HCT116 (cell line): Measurements from ENCODE around the gene GPHN. TPM values are rescaled to one million over a fixed set of nuclear protein-coding genes. Genes with fewer than 3 reads are reported as not detected.

Experiments
- ATAC-seq: fragments of 200-7000 bp; cut with Tn5 transposase; 2 replicates; pipeline ENCODE4 v1.9.1; 2020; ENCODE audit warnings: mild to moderate bottlenecking, moderate library complexity
- BruUV-seq: library from RNA; stranded (reverse); fragments of 400-500 nt; replicated peaks from 2 replicates; lab custom pipeline; 2021; lab: Mats Ljungman, UMichigan
- CTCF ChIA-PET: fragments of 300-600 bp; sonication (Branson Sonifier 250); formaldehyde crosslinking; loops from one replicate; lab custom pipeline; 2021; ENCODE audit warnings: antibody characterized with exemption; lab: Charles Lee
- POLR2A ChIA-PET: fragments of 300-600, 350-600 bp; sonication (Branson Sonifier 250); formaldehyde crosslinking; loops from one replicate; lab custom pipeline; 2021; ENCODE audit warnings: antibody characterized with exemption; lab: Charles Lee
- RAD21 ChIA-PET, 2 experiments: fragments of 300-600 bp; sonication (Branson Sonifier 250); formaldehyde crosslinking; loops; one replicate each; lab custom pipeline; 2023; ENCODE audit warnings: low total read pairs in 2 of 2; ENCODE audit not compliant: uncharacterized antibody in 2 of 2, unreplicated experiment in 2 of 2, low non-redundant PET in 1 of 2; lab: Charles Lee
- DNase-seq: peaks from one replicate; pipeline ENCODE4 v3.0.0-alpha.2; 2010; ENCODE audit warnings: low read depth, low spot score
- H2AFZ ChIP-seq: fragments of 200-600 bp; shearing (Covaris generic), sonication (generic); 2 replicates; pipeline ENCODE4 v1.6.1; 2017; ENCODE audit warnings: low read depth, mixed run types, mixed read lengths, antibody characterized with exemption, low read length; ENCODE audit not compliant: poor library complexity, severe bottlenecking
- H3K27ac ChIP-seq: 2 replicates; pipeline ENCODE4 v1.5.1; 2012; ENCODE audit warnings: low read depth, low read length
- H3K27me3 ChIP-seq: fragments of 200-600 bp; sonication (generic); 2 replicates; pipeline ENCODE4 v1.6.1; 2016; ENCODE audit warnings: mixed run types, low read length, mixed read lengths; ENCODE audit not compliant: insufficient read depth
- H3K36me3 ChIP-seq, 2 experiments: fragments of 200-500 bp in 1 of 2; fragments of 200-600 bp in 1 of 2; sonication (Bioruptor generic) in 1 of 2; sonication (generic) in 1 of 2; 2 replicates each; pipeline versions ENCODE4 v1.5.1 to v1.6.1; 2014 to 2016; ENCODE audit warnings: low read length in 2 of 2, inconsistent platforms in 1 of 2, mixed read lengths in 1 of 2, mixed run types in 1 of 2; ENCODE audit not compliant: insufficient read depth in 2 of 2, control insufficient read depth in 1 of 2
- H3K4me1 ChIP-seq, 2 experiments: fragments of 200-600 bp in 1 of 2; sonication (generic) in 1 of 2; 2 replicates each; pipeline versions ENCODE4 v1.5.1 to v1.6.1; 2012 to 2017; ENCODE audit warnings: low read length in 2 of 2, inconsistent platforms in 1 of 2, mild to moderate bottlenecking in 1 of 2, mixed read lengths in 1 of 2, mixed run types in 1 of 2, moderate library complexity in 1 of 2; ENCODE audit not compliant: insufficient read depth in 2 of 2, control insufficient read depth in 1 of 2
- H3K4me2 ChIP-seq: fragments of 200-600 bp; sonication (generic); 2 replicates; pipeline ENCODE4 v1.6.1; 2017; ENCODE audit warnings: mixed run types, low read length, mixed read lengths
- H3K4me3 ChIP-seq, 2 experiments: fragments of 200-600 bp in 1 of 2; sonication (generic) in 1 of 2; replicated peaks in 1 of 2; 2 replicates each; pipeline ENCODE4 v1.5.1; 2011 to 2016; ENCODE audit warnings: low read length in 2 of 2, control low read depth in 1 of 2, low read depth in 1 of 2, mild to moderate bottlenecking in 1 of 2, mixed read lengths in 1 of 2, mixed run types in 1 of 2
- H3K79me2 ChIP-seq: fragments of 200-600 bp; sonication (generic); 2 replicates; pipeline ENCODE4 v1.6.1; 2017; ENCODE audit warnings: mild to moderate bottlenecking, mixed run types, low read length, moderate library complexity, mixed read lengths; ENCODE audit not compliant: insufficient read depth
- H3K9ac ChIP-seq: fragments of 200-600 bp; sonication (generic); 2 replicates; pipeline ENCODE4 v1.6.1; 2016; ENCODE audit warnings: low read length, mixed read lengths
- H3K9me2 ChIP-seq: fragments of 200-600 bp; sonication (generic), shearing (Covaris generic); 2 replicates; pipeline ENCODE4 v1.6.1; 2017; ENCODE audit warnings: mixed run types, mild to moderate bottlenecking, moderate library complexity; ENCODE audit not compliant: insufficient read depth
- H3K9me3 ChIP-seq, 2 experiments: fragments of 200-500 bp in 1 of 2; fragments of 200-600 bp in 1 of 2; sonication (Bioruptor generic) in 1 of 2; sonication (generic) in 1 of 2; 2 replicates each; pipeline ENCODE4 v1.6.1; 2014 to 2017; ENCODE audit warnings: low read length in 2 of 2, mixed read lengths in 2 of 2, inconsistent platforms in 1 of 2, low read depth in 1 of 2, mild to moderate bottlenecking in 1 of 2, mixed run types in 1 of 2, moderate library complexity in 1 of 2; ENCODE audit not compliant: control insufficient read depth in 1 of 2, insufficient read depth in 1 of 2
- H4K20me1 ChIP-seq: fragments of 200-600 bp; sonication (generic), shearing (Covaris generic); 2 replicates; pipeline ENCODE4 v1.6.1; 2017; ENCODE audit warnings: mixed run types, mild to moderate bottlenecking, moderate library complexity; ENCODE audit not compliant: insufficient read depth
- CBX3 ChIP-seq: IDR thresholded peaks from 2 replicates; pipeline ENCODE4 v1.6.1; 2012; ENCODE audit warnings: low read depth
- CEBPB ChIP-seq: IDR thresholded peaks from 2 replicates; pipeline ENCODE4 v1.6.1; 2012; ENCODE audit warnings: low read depth
- EGR1 ChIP-seq: IDR thresholded peaks from 2 replicates; pipeline ENCODE4 v1.6.1; 2012; ENCODE audit warnings: low read depth
- ELF1 ChIP-seq: IDR thresholded peaks from 2 replicates; pipeline ENCODE4 v1.6.1; 2012; ENCODE audit warnings: low read depth, borderline replicate concordance
- EZH2 ChIP-seq: fragments of 200-600 bp; sonication (generic); IDR thresholded peaks from 2 replicates; pipeline ENCODE4 v1.6.1; 2017; ENCODE audit warnings: antibody characterized with exemption, mixed run types
- EZH2phosphoT487 ChIP-seq: fragments of 200-600 bp; IDR thresholded peaks from 2 replicates; pipeline ENCODE4 v1.6.1; 2018; ENCODE audit warnings: antibody characterized with exemption, borderline replicate concordance
- FOSL1 ChIP-seq: IDR thresholded peaks from 2 replicates; pipeline ENCODE4 v1.6.1; 2012; ENCODE audit warnings: low read depth
- JUND ChIP-seq: IDR thresholded peaks from 2 replicates; pipeline ENCODE4 v1.6.1; 2012
- POLR2A ChIP-seq: IDR thresholded peaks from 2 replicates; pipeline ENCODE4 v1.7.0; 2011; ENCODE audit warnings: borderline replicate concordance; ENCODE audit not compliant: insufficient read depth, insufficient read length; ENCODE audit errors: extremely low read depth
- POLR2AphosphoS5 ChIP-seq: IDR thresholded peaks from 2 replicates; pipeline ENCODE4 v1.6.1; 2011; ENCODE audit warnings: mild to moderate bottlenecking, low read depth, low read length, moderate library complexity
- RAD21 ChIP-seq: IDR thresholded peaks from 2 replicates; pipeline ENCODE4 v1.6.1; 2012; ENCODE audit warnings: low read depth, mild to moderate bottlenecking
- SIN3A ChIP-seq: IDR thresholded peaks from 2 replicates; pipeline ENCODE4 v1.6.1; 2012; ENCODE audit warnings: low read depth
- SRF ChIP-seq: IDR thresholded peaks from 2 replicates; pipeline ENCODE4 v1.6.1; 2012; ENCODE audit warnings: low read depth
- TCF7L2 ChIP-seq: IDR thresholded peaks from 2 replicates; pipeline ENCODE4 v1.7.0; 2011; ENCODE audit warnings: borderline replicate concordance, inconsistent platforms; ENCODE audit not compliant: insufficient read depth, insufficient read length; ENCODE audit errors: extremely low read depth
- YY1 ChIP-seq: IDR thresholded peaks from 2 replicates; pipeline ENCODE4 v1.6.1; 2011; ENCODE audit warnings: low read length, low read depth, moderate library complexity, mild to moderate bottlenecking; ENCODE audit not compliant: insufficient replicate concordance; ENCODE audit errors: extremely low read depth
- ZFX ChIP-seq: fragments of 450-650 bp; IDR thresholded peaks from 2 replicates; pipeline ENCODE4 v1.6.1; 2017
- ZNF274 ChIP-seq: fragments of 200-500 bp; sonication (Bioruptor generic); IDR thresholded peaks from 2 replicates; pipeline ENCODE4 v1.6.1; 2014; ENCODE audit warnings: mild to moderate bottlenecking, low read depth, low read length, inconsistent platforms
- intact Hi-C: fragments of 100-400 bp; cut with micrococcal nuclease; formaldehyde crosslinking; loops from 2 replicates; pipeline ENCODE4 v1.10.0; 2022
- total RNA-seq: library from RNA; stranded (reverse); gene quantifications from one replicate; pipeline ENCODE4 v1.2.1, GENCODE V29; 2021; ENCODE audit not compliant: unreplicated experiment
- TF ChIP-seq, protein P1 (sequence below), 3 experiments: fragments of 200-600 bp in 1 of 3; sonication (generic) in 1 of 3; IDR thresholded peaks in 2 of 3; conservative IDR thresholded peaks in 1 of 3; 2 replicates each; pipeline ENCODE4 v1.5.1; 2012 to 2017; ENCODE audit warnings: low read depth in 2 of 3, low read length in 2 of 3, antibody characterized with exemption in 1 of 3, borderline replicate concordance in 1 of 3, control low read depth in 1 of 3, mild to moderate bottlenecking in 1 of 3, mixed read lengths in 1 of 3, mixed run types in 1 of 3, moderate library complexity in 1 of 3; ENCODE audit not compliant: insufficient read depth in 1 of 3
- TF ChIP-seq, protein P2 (sequence below): IDR thresholded peaks from 2 replicates; pipeline ENCODE4 v1.6.1; 2012; ENCODE audit warnings: low read depth
- TF ChIP-seq, protein P3 (sequence below): IDR thresholded peaks from 2 replicates; pipeline ENCODE4 v1.6.1; 2011; ENCODE audit warnings: mild to moderate bottlenecking, low read length, moderate library complexity; ENCODE audit not compliant: insufficient replicate concordance; ENCODE audit errors: extremely low read depth
- TF ChIP-seq, protein P4 (sequence below): IDR thresholded peaks from 2 replicates; pipeline ENCODE4 v1.6.1; 2012

GPHN gene
- total RNA-seq, 1 experiment from 2014 or later: 43.8 TPM

DNA sequence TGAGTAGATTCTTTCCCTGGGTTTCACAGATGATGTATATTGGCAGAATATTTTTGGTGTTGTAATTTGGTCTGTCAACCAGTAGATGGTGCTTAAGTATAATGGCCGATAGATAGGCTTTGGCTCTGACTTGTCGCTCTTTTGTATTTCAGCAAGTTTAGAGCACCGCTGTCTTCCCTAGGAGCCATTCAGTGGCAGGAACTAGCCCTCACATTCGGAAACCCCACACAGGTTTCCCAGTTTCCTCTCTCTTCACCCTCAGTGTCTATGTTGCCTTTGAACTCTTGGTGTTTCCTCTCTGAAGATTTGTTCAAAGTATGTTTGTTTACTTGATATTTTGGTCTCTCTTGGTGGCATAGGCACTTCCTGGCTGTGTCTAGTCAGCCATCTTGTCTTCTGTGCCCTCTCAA, 102.2 kb downstream of the GPHN start:
- H3K4me3 ChIP-seq: peak overlapping the region; percentile 6 to 8; a peak in 1 of 4 replicates
- peak overlapping the region; percentile 47 for H3K4me2 ChIP-seq
- DNase-seq (peak; percentile 49), ATAC-seq (peak; percentile 81)
- peaks cover 10% of the 10 kb centered on the region; the same call in 1 of the 2 replicates for H4K20me1 ChIP-seq
- no peaks in the 10 kb centered on the region for H3K36me3 ChIP-seq
- ChIA-PET POLR2A (no interaction called here), RAD21 (no interaction called here), CTCF (interaction anchor here (1.0 to 1.4 kb wide), 2 partner anchors 9 to 14 kb away, joined by 3 to 4 read pairs; no protein-coding TSS in a partner anchor)
- no peak overlapping the region for H3K27ac ChIP-seq
- H3K9me3 ChIP-seq: no peaks in the 10 kb centered on the region
- H3K9ac ChIP-seq: no peak overlapping the region
- H3K9me2 ChIP-seq: no peaks in the 10 kb centered on the region
- H3K79me2 ChIP-seq: peaks cover 94% of the 10 kb centered on the region
- no peaks in the 10 kb centered on the region for H3K27me3 ChIP-seq
- H3K4me1 ChIP-seq: peaks cover 0 to 3% of the 10 kb centered on the region in 2 experiments; a peak in 1 of 4 replicates
- BruUV-seq: no TSS peak
- H2AFZ ChIP-seq: no peak overlapping the region
- intact Hi-C loops: no loop called here
- TF ChIP-seq YY1 (peak; percentile 51), EZH2phosphoT487 (no peak), SIN3A (no peak), FOSL1 (no peak), ELF1 (0 out of 2 replicates have a peak, but pooled peaks have one; percentile 17), EZH2 (no peak), POLR2A (no peak), CEBPB (no peak), ZNF274 (no peak), POLR2AphosphoS5 (no peak), SRF (no peak), RAD21 (peak; percentile 65), JUND (no peak), EGR1 (no peak), TCF7L2 (no peak), ZFX (no peak), CBX3 (no peak)
- TF ChIP-seq, protein P1, sequence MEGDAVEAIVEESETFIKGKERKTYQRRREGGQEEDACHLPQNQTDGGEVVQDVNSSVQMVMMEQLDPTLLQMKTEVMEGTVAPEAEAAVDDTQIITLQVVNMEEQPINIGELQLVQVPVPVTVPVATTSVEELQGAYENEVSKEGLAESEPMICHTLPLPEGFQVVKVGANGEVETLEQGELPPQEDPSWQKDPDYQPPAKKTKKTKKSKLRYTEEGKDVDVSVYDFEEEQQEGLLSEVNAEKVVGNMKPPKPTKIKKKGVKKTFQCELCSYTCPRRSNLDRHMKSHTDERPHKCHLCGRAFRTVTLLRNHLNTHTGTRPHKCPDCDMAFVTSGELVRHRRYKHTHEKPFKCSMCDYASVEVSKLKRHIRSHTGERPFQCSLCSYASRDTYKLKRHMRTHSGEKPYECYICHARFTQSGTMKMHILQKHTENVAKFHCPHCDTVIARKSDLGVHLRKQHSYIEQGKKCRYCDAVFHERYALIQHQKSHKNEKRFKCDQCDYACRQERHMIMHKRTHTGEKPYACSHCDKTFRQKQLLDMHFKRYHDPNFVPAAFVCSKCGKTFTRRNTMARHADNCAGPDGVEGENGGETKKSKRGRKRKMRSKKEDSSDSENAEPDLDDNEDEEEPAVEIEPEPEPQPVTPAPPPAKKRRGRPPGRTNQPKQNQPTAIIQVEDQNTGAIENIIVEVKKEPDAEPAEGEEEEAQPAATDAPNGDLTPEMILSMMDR (IDR thresholded peaks at IDR 0.05 in 2 of 3, conservative IDR thresholded peaks at IDR 0.05 in 1 of 3; ENCODE audit: borderline replicate concordance in 1 of 3, insufficient read depth in 1 of 3, low read depth in 2 of 3, low read length in 2 of 3): peak; percentile 45 to 73 (median 70); a peak in 5 of 6 replicates
- TF ChIP-seq, protein P2, sequence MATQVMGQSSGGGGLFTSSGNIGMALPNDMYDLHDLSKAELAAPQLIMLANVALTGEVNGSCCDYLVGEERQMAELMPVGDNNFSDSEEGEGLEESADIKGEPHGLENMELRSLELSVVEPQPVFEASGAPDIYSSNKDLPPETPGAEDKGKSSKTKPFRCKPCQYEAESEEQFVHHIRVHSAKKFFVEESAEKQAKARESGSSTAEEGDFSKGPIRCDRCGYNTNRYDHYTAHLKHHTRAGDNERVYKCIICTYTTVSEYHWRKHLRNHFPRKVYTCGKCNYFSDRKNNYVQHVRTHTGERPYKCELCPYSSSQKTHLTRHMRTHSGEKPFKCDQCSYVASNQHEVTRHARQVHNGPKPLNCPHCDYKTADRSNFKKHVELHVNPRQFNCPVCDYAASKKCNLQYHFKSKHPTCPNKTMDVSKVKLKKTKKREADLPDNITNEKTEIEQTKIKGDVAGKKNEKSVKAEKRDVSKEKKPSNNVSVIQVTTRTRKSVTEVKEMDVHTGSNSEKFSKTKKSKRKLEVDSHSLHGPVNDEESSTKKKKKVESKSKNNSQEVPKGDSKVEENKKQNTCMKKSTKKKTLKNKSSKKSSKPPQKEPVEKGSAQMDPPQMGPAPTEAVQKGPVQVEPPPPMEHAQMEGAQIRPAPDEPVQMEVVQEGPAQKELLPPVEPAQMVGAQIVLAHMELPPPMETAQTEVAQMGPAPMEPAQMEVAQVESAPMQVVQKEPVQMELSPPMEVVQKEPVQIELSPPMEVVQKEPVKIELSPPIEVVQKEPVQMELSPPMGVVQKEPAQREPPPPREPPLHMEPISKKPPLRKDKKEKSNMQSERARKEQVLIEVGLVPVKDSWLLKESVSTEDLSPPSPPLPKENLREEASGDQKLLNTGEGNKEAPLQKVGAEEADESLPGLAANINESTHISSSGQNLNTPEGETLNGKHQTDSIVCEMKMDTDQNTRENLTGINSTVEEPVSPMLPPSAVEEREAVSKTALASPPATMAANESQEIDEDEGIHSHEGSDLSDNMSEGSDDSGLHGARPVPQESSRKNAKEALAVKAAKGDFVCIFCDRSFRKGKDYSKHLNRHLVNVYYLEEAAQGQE: no peak
- TF ChIP-seq, protein P3, sequence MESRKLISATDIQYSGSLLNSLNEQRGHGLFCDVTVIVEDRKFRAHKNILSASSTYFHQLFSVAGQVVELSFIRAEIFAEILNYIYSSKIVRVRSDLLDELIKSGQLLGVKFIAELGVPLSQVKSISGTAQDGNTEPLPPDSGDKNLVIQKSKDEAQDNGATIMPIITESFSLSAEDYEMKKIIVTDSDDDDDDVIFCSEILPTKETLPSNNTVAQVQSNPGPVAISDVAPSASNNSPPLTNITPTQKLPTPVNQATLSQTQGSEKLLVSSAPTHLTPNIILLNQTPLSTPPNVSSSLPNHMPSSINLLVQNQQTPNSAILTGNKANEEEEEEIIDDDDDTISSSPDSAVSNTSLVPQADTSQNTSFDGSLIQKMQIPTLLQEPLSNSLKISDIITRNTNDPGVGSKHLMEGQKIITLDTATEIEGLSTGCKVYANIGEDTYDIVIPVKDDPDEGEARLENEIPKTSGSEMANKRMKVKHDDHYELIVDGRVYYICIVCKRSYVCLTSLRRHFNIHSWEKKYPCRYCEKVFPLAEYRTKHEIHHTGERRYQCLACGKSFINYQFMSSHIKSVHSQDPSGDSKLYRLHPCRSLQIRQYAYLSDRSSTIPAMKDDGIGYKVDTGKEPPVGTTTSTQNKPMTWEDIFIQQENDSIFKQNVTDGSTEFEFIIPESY: no peak
- TF ChIP-seq, protein P4, sequence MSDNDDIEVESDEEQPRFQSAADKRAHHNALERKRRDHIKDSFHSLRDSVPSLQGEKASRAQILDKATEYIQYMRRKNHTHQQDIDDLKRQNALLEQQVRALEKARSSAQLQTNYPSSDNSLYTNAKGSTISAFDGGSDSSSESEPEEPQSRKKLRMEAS: no peak
